Measurements from ENCODE around the gene MAL.

DNA sequence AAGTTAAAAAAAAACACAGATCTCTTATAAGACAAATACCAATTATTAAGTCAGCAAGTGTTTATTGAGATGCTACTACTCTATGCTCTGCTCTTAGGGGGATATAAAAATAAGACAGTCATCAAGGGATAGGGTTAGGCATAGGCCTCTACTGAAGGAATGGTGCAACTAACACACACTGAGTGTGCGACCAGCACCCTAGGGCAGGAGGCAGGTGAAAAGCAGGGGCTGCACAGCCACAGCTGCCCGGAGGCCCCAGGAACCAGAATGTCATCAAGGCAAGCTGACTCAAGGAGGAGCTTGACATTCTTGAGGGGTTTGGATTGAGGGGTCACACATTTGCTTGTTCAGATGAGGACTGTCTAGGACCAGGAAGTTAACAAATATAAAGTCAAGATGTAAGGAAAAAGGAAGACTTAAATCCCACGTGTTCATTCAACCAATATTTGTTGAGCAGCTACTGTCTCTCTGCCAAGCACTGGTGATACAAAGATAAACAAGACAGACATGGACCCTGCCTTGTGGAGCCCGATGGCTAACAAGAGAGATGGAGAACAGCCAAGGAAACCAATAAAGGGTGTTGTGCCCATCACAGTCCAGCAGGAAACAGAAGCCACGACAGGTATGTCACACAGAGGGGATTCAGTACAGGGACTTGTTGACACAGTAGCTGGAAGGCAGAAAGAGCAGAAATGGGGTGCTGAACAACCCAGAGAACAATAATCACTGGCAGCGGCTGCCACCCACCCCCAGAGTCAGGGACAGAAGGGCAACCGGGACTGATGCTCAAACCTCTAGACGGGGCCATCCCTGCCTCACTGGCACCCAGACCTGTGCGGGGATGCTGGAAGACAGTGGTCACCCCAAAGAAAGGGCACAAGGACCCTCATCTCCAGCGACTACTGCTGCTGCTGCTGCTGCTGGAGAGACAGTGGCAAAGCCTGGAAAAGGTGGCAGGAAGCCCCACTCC lies 45.8 kb upstream of the MAL start:
- no peak for TF ChIP-seq CTCF (CRISPR knock-in tag; IDR thresholded peaks at IDR 0.05)
- no peak for TF ChIP-seq CREB1 (IDR thresholded peaks at IDR 0.05)
- no peak for TF ChIP-seq CREB1 (CRISPR knock-in tag; IDR thresholded peaks at IDR 0.05)

Measured in HepG2 (cell line).